WERI-Rb-1 (cell line): Measurements from ENCODE around the gene ATP5F1E.
"Not testable (repeated sequence)": the region's sequence is repeated elsewhere in the genome, so short reads cannot be mapped to it uniquely, and the experiment has no call there.

ENCODE experiments used
- DNase-seq: peaks from one replicate; pipeline ENCODE4 v3.0.0-alpha.2; 2020
- H3K27ac ChIP-seq: fragments of 250-450 bp; sonication (Bioruptor Pico); 2 replicates; pipeline ENCODE4 v1.5.1; 2020; ENCODE audit warnings: mild to moderate bottlenecking, moderate library complexity
- H3K27me3 ChIP-seq: fragments of 250-450 bp; sonication (Bioruptor Pico); 2 replicates; pipeline ENCODE4 v1.5.1; 2021; ENCODE audit warnings: mild to moderate bottlenecking, low read depth, moderate library complexity; ENCODE audit not compliant: insufficient read depth, severe bottlenecking
- H3K36me3 ChIP-seq: fragments of 250-450 bp; sonication (Bioruptor Pico); 2 replicates; pipeline ENCODE4 v1.5.1; 2020; ENCODE audit warnings: mild to moderate bottlenecking, moderate library complexity
- H3K4me3 ChIP-seq: 2 replicates; pipeline ENCODE4 v1.5.1; 2011; ENCODE audit warnings: low read depth, mild to moderate bottlenecking, control low read depth, low read length
- H3K9me3 ChIP-seq: fragments of 250-450 bp; sonication (Bioruptor Pico); 2 replicates; pipeline ENCODE4 v1.5.1; 2021; ENCODE audit warnings: mild to moderate bottlenecking, moderate library complexity; ENCODE audit not compliant: severe bottlenecking
- TF ChIP-seq, protein P1 (sequence below): IDR thresholded peaks from 2 replicates; pipeline ENCODE4 v1.5.1; 2011; ENCODE audit warnings: low read depth, mild to moderate bottlenecking, control low read depth, inconsistent platforms, low read length

ATP5F1E gene

GRCh38 chr20:59042796-59043631 is 10.9 kb upstream of the ATP5F1E start:
- H3K9me3 ChIP-seq: no peaks in the 10 kb centered on the region
- H3K36me3 ChIP-seq: peaks cover 29% of the 10 kb centered on the region
- TF ChIP-seq, protein P1, sequence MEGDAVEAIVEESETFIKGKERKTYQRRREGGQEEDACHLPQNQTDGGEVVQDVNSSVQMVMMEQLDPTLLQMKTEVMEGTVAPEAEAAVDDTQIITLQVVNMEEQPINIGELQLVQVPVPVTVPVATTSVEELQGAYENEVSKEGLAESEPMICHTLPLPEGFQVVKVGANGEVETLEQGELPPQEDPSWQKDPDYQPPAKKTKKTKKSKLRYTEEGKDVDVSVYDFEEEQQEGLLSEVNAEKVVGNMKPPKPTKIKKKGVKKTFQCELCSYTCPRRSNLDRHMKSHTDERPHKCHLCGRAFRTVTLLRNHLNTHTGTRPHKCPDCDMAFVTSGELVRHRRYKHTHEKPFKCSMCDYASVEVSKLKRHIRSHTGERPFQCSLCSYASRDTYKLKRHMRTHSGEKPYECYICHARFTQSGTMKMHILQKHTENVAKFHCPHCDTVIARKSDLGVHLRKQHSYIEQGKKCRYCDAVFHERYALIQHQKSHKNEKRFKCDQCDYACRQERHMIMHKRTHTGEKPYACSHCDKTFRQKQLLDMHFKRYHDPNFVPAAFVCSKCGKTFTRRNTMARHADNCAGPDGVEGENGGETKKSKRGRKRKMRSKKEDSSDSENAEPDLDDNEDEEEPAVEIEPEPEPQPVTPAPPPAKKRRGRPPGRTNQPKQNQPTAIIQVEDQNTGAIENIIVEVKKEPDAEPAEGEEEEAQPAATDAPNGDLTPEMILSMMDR: no peak
- no peaks in the 10 kb centered on the region for H3K27me3 ChIP-seq
- peak; percentile 91 for DNase-seq
- peak overlapping the region; percentile 69 for H3K4me3 ChIP-seq
- H3K27ac ChIP-seq: peak overlapping the region; percentile 77

- peaks cover 36% of the 10 kb centered on the region for H3K36me3 ChIP-seq
- H3K9me3 ChIP-seq: no peaks in the 10 kb centered on the region
- TF ChIP-seq, protein P1: no peak
- peak within 1 kb of the TSS; percentile 69 for H3K4me3 ChIP-seq
- DNase-seq: peak; percentile 30
- H3K27me3 ChIP-seq: no peaks in the 10 kb centered on the region
- peak within 1 kb of the TSS; percentile 77 for H3K27ac ChIP-seq
Observed at GRCh38 chr20:59042151-59042795, 10.1 kb upstream of the ATP5F1E start, which contains the start of gene PRELID3B. Gene PRELID3B (minus strand): TSS chr20:59042786. CDS start chr20:59042730, 56 bp downstream.

- not testable (repeated sequence) for H3K9me3 ChIP-seq, H3K27ac ChIP-seq, H3K27me3 ChIP-seq, DNase-seq
- Histone ChIP-seq H3K36me3 (peaks cover 44% of the 10 kb centered on the region), H3K4me3 (peak overlapping the region; percentile 69)
Observed at GRCh38 chr20:59041487-59041886, 9.4 kb upstream of the ATP5F1E start.

GRCh38 chr20:59040667-59041066 is 8.5 kb upstream of the ATP5F1E start:
- Histone ChIP-seq H3K36me3 (peaks cover 52% of the 10 kb centered on the region), H3K27ac (no peak overlapping the region), H3K9me3 (no peaks in the 10 kb centered on the region), H3K4me3 (no peak overlapping the region), H3K27me3 (no peaks in the 10 kb centered on the region)
- TF ChIP-seq, protein P1: no peak
- DNase-seq: no peak

- Histone ChIP-seq H3K36me3 (peaks cover 63% of the 10 kb centered on the region), H3K27me3 (no peaks in the 10 kb centered on the region), H3K27ac (no peak overlapping the region), H3K4me3 (no peak overlapping the region), H3K9me3 (no peaks in the 10 kb centered on the region)
- TF ChIP-seq, protein P1: no peak
- DNase-seq: no peak
Observed at GRCh38 chr20:59039233-59039632, 7.1 kb upstream of the ATP5F1E start.

DNA sequence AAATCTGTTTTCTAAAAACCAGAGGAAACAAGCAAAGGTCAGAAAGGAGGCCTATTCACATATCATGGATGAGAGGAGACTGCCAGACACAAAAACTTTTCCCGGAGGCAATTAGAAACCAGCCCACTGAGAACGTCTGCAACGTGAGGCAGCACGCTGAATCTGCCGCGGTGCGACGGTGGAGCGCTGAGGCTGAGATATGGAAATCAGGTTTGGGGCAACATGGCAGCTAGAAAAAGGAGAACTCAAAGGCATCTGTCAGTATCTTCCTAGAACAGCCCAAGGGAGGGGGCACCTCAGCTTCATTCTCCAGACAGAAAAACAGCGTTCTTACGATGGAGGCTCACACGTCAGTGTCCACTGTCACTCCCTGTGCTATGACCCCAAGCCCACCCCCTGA is 5.3 kb upstream of the ATP5F1E start:
- DNase-seq: no peak
- H3K27me3 ChIP-seq: no peaks in the 10 kb centered on the region
- peaks cover 71% of the 10 kb centered on the region for H3K36me3 ChIP-seq
- TF ChIP-seq, protein P1: no peak
- no peak overlapping the region for H3K27ac ChIP-seq
- no peaks in the 10 kb centered on the region for H3K9me3 ChIP-seq
- no peak overlapping the region for H3K4me3 ChIP-seq
